Bronchial smooth muscle cell (primary cell): ENCODE measurements around the gene RNF217. TPM values are rescaled to one million over a fixed set of nuclear protein-coding genes. Genes with fewer than 3 reads are reported as not detected.

Experiments used
- total RNA-seq: library from RNA; depleted of rRNA; stranded (reverse); fragments of >200 nt; gene quantifications from 2 replicates; pipeline ENCODE4 v1.2.1, GENCODE V29; 2014

Gene RNF217, protein sequence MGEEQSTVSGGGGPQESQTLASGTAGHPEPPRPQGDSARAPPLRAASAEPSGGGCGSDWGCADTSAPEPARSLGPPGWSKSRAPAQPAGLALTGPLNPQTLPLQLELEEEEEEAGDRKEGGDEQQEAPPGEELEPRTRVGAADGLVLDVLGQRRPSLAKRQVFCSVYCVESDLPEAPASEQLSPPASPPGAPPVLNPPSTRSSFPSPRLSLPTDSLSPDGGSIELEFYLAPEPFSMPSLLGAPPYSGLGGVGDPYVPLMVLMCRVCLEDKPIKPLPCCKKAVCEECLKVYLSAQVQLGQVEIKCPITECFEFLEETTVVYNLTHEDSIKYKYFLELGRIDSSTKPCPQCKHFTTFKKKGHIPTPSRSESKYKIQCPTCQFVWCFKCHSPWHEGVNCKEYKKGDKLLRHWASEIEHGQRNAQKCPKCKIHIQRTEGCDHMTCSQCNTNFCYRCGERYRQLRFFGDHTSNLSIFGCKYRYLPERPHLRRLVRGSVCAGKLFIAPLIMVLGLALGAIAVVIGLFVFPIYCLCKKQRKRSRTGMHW
- 7.3 and 16.3 TPM in 2 replicates for total RNA-seq

GRCh38 chr6:124961777-124962638 lies at the start of gene RNF217:
Gene RNF217 (plus strand): TSS chr6:124962437. CDS start chr6:124962545, 108 bp downstream.

Other genes with a start within 250 kb of the RNF217 start
- gene TPD52L1, start 191.3 kb downstream of the RNF217 start, total RNA-seq = 7.4 TPM in 2 replicates